Measurements from ENCODE around the gene ANXA11.

The ANXA11 gene

DNA sequence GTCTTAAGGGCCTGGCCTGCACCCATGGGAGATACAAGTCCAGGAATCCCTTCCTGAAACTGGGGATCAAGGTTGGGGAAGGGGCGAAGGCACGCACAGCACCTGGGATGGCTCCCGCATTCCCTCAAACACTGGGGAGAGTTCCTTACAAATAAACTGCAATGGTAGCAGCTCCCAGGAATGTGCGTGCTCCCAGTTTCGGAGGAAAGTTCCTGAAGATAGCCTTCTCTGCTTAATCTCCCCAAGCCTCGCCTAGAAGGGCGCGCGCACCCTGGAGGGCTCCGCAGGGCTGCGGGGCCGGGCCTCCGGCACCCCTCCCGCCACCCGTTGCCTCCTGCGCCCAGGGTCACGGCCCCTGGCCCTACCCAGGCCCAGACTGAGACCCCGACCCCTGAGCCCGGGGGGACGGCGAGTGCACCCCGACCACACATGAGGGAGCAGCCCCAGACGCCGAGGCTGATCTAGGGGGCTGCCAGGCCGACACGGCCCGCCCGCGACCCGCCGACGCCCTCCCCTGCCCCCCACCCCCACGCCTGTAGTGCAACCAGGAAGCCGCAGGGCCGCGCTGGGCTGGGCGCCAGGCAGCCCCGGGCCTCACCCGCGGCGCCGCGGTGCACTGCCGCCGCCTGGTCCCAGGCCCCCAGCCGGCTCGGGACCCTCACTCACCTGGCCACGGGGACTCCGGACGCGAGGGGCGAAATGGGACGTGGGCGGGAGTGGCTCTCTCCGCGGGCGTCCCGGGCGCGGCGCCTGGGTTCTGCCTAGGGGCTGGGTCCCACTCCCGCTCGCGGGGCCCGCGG is 460 bp downstream of the ANXA11 start (continued):
- TF ChIP-seq ZBTB48 (tag by site-specific recombination; IDR thresholded peaks at IDR 0.05) (peak; percentile 52; the same call in 1 of the 2 replicates), WT1 (tag by site-specific recombination; IDR thresholded peaks at IDR 0.05) (no peak), MYNN (tag by site-specific recombination; IDR thresholded peaks at IDR 0.05; ENCODE audit: borderline replicate concordance) (no peak), ZNF335 (tag by site-specific recombination; conservative IDR thresholded peaks at IDR 0.05) (no peak; the same call in 1 of the 2 replicates), YY2 (tag by site-specific recombination; IDR thresholded peaks at IDR 0.05) (no peak), REPIN1 (tag by site-specific recombination; IDR thresholded peaks at IDR 0.05; ENCODE audit: low read depth) (no peak), GLIS1 (tag by site-specific recombination; IDR thresholded peaks at IDR 0.05) (peak; percentile 11; the same call in 1 of the 2 replicates), ZNF391 (tag by site-specific recombination; IDR thresholded peaks at IDR 0.05; ENCODE audit: borderline replicate concordance, low read depth) (no peak), ZBTB17 (tag by site-specific recombination; IDR thresholded peaks at IDR 0.05) (no peak), ZNF37A (tag by site-specific recombination; IDR thresholded peaks at IDR 0.05) (peak; percentile 81)
- TF ChIP-seq, protein P1, sequence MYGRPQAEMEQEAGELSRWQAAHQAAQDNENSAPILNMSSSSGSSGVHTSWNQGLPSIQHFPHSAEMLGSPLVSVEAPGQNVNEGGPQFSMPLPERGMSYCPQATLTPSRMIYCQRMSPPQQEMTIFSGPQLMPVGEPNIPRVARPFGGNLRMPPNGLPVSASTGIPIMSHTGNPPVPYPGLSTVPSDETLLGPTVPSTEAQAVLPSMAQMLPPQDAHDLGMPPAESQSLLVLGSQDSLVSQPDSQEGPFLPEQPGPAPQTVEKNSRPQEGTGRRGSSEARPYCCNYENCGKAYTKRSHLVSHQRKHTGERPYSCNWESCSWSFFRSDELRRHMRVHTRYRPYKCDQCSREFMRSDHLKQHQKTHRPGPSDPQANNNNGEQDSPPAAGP (tag by site-specific recombination; IDR thresholded peaks at IDR 0.05): peak; percentile 81; the same call in 1 of the 2 replicates
- TF ChIP-seq, protein P2, sequence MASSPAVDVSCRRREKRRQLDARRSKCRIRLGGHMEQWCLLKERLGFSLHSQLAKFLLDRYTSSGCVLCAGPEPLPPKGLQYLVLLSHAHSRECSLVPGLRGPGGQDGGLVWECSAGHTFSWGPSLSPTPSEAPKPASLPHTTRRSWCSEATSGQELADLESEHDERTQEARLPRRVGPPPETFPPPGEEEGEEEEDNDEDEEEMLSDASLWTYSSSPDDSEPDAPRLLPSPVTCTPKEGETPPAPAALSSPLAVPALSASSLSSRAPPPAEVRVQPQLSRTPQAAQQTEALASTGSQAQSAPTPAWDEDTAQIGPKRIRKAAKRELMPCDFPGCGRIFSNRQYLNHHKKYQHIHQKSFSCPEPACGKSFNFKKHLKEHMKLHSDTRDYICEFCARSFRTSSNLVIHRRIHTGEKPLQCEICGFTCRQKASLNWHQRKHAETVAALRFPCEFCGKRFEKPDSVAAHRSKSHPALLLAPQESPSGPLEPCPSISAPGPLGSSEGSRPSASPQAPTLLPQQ (tag by site-specific recombination; IDR thresholded peaks at IDR 0.05): peak; percentile 43; the same call in 1 of the 2 replicates
- TF ChIP-seq, protein P3, sequence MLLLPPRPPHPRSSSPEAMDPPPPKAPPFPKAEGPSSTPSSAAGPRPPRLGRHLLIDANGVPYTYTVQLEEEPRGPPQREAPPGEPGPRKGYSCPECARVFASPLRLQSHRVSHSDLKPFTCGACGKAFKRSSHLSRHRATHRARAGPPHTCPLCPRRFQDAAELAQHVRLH (tag by site-specific recombination; IDR thresholded peaks at IDR 0.05): no peak

DNA sequence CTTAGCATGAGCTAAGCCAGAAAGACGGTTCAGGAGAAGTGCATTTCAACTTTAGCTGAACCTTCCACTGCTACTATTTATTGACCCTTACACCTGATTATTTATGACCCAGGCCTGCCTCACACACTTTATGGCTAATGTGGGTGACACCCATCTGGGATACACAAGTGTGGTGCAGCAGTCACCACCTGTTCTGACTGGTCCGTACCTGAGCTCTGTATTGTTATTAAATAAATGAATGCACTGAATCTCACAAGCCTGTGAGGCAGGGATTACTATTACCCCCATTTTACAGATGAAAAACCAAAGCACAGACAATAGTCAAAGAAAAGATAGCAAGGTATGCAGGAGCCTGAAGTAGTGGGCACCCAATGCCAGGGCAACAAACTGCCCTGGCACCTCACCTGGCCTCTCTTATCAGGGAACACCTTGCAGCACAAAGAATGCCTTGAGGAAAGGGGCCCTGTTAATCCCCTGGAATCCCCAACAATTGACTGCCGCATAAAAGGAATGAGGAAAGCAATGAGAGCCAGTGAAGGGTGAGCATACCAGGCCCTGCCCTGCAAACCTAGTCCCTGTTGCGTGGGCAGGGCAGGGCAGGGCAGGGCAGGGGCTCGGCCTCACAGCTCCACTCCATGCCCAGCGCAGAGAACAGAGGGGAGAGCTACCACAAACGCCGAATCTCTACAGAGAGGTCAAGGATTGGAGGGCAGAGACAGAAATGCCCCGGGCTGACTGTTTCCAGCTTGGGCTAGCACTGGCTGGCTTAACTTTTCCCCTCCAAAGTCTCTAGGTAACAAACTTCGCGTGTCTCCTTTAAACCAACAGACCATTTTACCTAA is 1.3 kb downstream of the ANXA11 start:
- no peaks in the 10 kb centered on the region for H3K9me3 ChIP-seq (ENCODE audit: control insufficient read depth, insufficient read depth, low read depth, low read length)
- POLR2A ChIA-PET: interaction anchor here (0.6 to 1.4 kb wide), 4 partner anchors 16 to 758 kb away, joined by 3 to 7 read pairs (median 4); no protein-coding TSS in a partner anchor
- CTCF ChIA-PET: interaction anchor here (0.7 to 2.1 kb wide), 5 partner anchors 19 to 213 kb away, joined by 3 to 11 read pairs (median 3); no protein-coding TSS in a partner anchor
- TF ChIP-seq ZNF670 (tag by site-specific recombination; IDR thresholded peaks at IDR 0.05; ENCODE audit: low read depth) (no peak), ZBTB20 (tag by site-specific recombination; IDR thresholded peaks at IDR 0.05) (peak; percentile 65; the same call in 1 of the 2 replicates), MZF1 (tag by site-specific recombination; IDR thresholded peaks at IDR 0.05; ENCODE audit: borderline replicate concordance) (peak; percentile 96), ZNF664 (tag by site-specific recombination; IDR thresholded peaks at IDR 0.05) (no peak), SP7 (tag by site-specific recombination; IDR thresholded peaks at IDR 0.05) (0 out of 2 replicates have a peak, but pooled peaks have one; percentile 9), KLF9 (tag by site-specific recombination; IDR thresholded peaks at IDR 0.05; ENCODE audit: low read depth) (peak; percentile 8; the same call in 1 of the 2 replicates), PRDM1 (tag by site-specific recombination; IDR thresholded peaks at IDR 0.05) (no peak), ZNF629 (tag by site-specific recombination; IDR thresholded peaks at IDR 0.05) (no peak; the same call in none of the 2 replicates), ZNF10 (tag by site-specific recombination; IDR thresholded peaks at IDR 0.05) (peak; percentile 94), ZNF140 (tag by site-specific recombination; IDR thresholded peaks at IDR 0.05) (peak; percentile 6; the same call in 1 of the 2 replicates), ZNF677 (tag by site-specific recombination; IDR thresholded peaks at IDR 0.05) (no peak)
- TF ChIP-seq, protein P4, sequence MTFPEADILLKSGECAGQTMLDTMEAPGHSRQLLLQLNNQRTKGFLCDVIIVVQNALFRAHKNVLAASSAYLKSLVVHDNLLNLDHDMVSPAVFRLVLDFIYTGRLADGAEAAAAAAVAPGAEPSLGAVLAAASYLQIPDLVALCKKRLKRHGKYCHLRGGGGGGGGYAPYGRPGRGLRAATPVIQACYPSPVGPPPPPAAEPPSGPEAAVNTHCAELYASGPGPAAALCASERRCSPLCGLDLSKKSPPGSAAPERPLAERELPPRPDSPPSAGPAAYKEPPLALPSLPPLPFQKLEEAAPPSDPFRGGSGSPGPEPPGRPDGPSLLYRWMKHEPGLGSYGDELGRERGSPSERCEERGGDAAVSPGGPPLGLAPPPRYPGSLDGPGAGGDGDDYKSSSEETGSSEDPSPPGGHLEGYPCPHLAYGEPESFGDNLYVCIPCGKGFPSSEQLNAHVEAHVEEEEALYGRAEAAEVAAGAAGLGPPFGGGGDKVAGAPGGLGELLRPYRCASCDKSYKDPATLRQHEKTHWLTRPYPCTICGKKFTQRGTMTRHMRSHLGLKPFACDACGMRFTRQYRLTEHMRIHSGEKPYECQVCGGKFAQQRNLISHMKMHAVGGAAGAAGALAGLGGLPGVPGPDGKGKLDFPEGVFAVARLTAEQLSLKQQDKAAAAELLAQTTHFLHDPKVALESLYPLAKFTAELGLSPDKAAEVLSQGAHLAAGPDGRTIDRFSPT (tag by site-specific recombination; IDR thresholded peaks at IDR 0.05): peak; percentile 37; the same call in 1 of the 2 replicates
- TF ChIP-seq, protein P5, sequence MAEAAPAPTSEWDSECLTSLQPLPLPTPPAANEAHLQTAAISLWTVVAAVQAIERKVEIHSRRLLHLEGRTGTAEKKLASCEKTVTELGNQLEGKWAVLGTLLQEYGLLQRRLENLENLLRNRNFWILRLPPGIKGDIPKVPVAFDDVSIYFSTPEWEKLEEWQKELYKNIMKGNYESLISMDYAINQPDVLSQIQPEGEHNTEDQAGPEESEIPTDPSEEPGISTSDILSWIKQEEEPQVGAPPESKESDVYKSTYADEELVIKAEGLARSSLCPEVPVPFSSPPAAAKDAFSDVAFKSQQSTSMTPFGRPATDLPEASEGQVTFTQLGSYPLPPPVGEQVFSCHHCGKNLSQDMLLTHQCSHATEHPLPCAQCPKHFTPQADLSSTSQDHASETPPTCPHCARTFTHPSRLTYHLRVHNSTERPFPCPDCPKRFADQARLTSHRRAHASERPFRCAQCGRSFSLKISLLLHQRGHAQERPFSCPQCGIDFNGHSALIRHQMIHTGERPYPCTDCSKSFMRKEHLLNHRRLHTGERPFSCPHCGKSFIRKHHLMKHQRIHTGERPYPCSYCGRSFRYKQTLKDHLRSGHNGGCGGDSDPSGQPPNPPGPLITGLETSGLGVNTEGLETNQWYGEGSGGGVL (tag by site-specific recombination; IDR thresholded peaks at IDR 0.05): no peak

More for the DNA sequence above, 1.3 kb downstream of the ANXA11 start:
- H3K27ac ChIP-seq (ENCODE audit: extremely low read depth, low read depth, low read length): peak overlapping the region; percentile 76
- H3K4me3 ChIP-seq (ENCODE audit: low read depth, low read length): peak overlapping the region; percentile 77
- peaks cover 0 to 7% of the 10 kb centered on the region in 2 experiments; a peak in 2 of 3 replicates for H3K36me3 ChIP-seq (ENCODE audit: control insufficient read depth in 2 of 2, insufficient read depth in 1 of 2, low read length in 2 of 2)
- H3K4me1 ChIP-seq (ENCODE audit: control insufficient read depth, insufficient read depth, low read length): peaks cover 4% of the 10 kb centered on the region; the same call in 1 of the 2 replicates

Measured in HEK293 (cell line).